ENCODE measurements around the gene CCDC171.

Gene CCDC171

GRCh38 chr9:15837079-15837679, 284.3 kb downstream of the CCDC171 start:
- FAIRE-seq, result peak; percentile 82
- DNase-seq (ENCODE audit: insufficient read length, low spot score), result no peak
- TF ChIP-seq CTCF (IDR thresholded peaks at IDR 0.05; ENCODE audit: insufficient read depth, missing control alignments), result peak; percentile 80

- no peak for TF ChIP-seq CTCF (IDR thresholded peaks at IDR 0.05; ENCODE audit: insufficient read depth, missing control alignments)
- DNase-seq (ENCODE audit: insufficient read length, low spot score), result no peak
These were observed 289.2 kb downstream of the CCDC171 start for GRCh38 chr9:15842051-15842450.

GRCh38 chr9:15843316-15843715, 290.5 kb downstream of the CCDC171 start:
- TF ChIP-seq CTCF (IDR thresholded peaks at IDR 0.05; ENCODE audit: insufficient read depth, missing control alignments), result no peak
- FAIRE-seq (no peak), DNase-seq (ENCODE audit: insufficient read length, low spot score) (no peak)

More at GRCh38 chr9:15842051-15842450, 289.2 kb downstream of the CCDC171 start:
- FAIRE-seq, result no peak

GRCh38 chr9:15843931-15844330, 291.1 kb downstream of the CCDC171 start:
- FAIRE-seq (no peak), DNase-seq (ENCODE audit: insufficient read length, low spot score) (no peak)
- no peak for TF ChIP-seq CTCF (IDR thresholded peaks at IDR 0.05; ENCODE audit: insufficient read depth, missing control alignments)

GRCh38 chr9:15846611-15847010, 293.8 kb downstream of the CCDC171 start:
- TF ChIP-seq CTCF (IDR thresholded peaks at IDR 0.05; ENCODE audit: insufficient read depth, missing control alignments), result no peak
- DNase-seq (ENCODE audit: insufficient read length, low spot score) (no peak), FAIRE-seq (no peak)

GRCh38 chr9:15849871-15850270, 297.0 kb downstream of the CCDC171 start:
- DNase-seq (ENCODE audit: insufficient read length, low spot score) (no peak), FAIRE-seq (no peak)
- no peak for TF ChIP-seq CTCF (IDR thresholded peaks at IDR 0.05; ENCODE audit: insufficient read depth, missing control alignments)

- no peak for TF ChIP-seq CTCF (IDR thresholded peaks at IDR 0.05; ENCODE audit: insufficient read depth, missing control alignments)
- DNase-seq (ENCODE audit: insufficient read length, low spot score) (no peak), FAIRE-seq (no peak)
These were observed 298.9 kb downstream of the CCDC171 start for GRCh38 chr9:15851766-15852165.
